GDM1 (cell line): ENCODE results near the gene CDKN2B-AS1.
A peak's percentile ranks its signal among the peaks of the same experiment; 100 is the strongest.
"Not testable (repeated sequence)": the region's sequence is repeated elsewhere in the genome, so short reads cannot be mapped to it uniquely, and the experiment has no call there.

Source experiments
- DNase-seq: peaks from one replicate; lab custom pipeline; 2025; lab: John Stamatoyannopoulos, UW

The CDKN2B-AS1 gene

GRCh38 chr9:22044583-22044982 is 50.0 kb downstream of the CDKN2B-AS1 start:
- DNase-seq: no peak

GRCh38 chr9:22045423-22045822 is 50.8 kb downstream of the CDKN2B-AS1 start:
- no peak for DNase-seq

- no peak for DNase-seq
Measured at GRCh38 chr9:22046243-22046885, 51.8 kb downstream of the CDKN2B-AS1 start.

- no peak for DNase-seq
Measured at GRCh38 chr9:22047596-22047995, 53.0 kb downstream of the CDKN2B-AS1 start.

- DNase-seq: no peak
Measured at GRCh38 chr9:22049411-22049810, 54.8 kb downstream of the CDKN2B-AS1 start.

GRCh38 chr9:22050924-22051323 is 56.3 kb downstream of the CDKN2B-AS1 start:
- DNase-seq: peak; percentile 63

- no peak for DNase-seq
Measured at GRCh38 chr9:22052376-22052945, 57.9 kb downstream of the CDKN2B-AS1 start.

GRCh38 chr9:22053178-22053577 is 58.6 kb downstream of the CDKN2B-AS1 start:
- no peak for DNase-seq

- no peak for DNase-seq
Measured at GRCh38 chr9:22054076-22054475, 59.5 kb downstream of the CDKN2B-AS1 start.

GRCh38 chr9:22054529-22054928 is 59.9 kb downstream of the CDKN2B-AS1 start:
- DNase-seq: no peak

GRCh38 chr9:22055090-22055489 is 60.5 kb downstream of the CDKN2B-AS1 start:
- DNase-seq: no peak

GRCh38 chr9:22056402-22056801 is 61.8 kb downstream of the CDKN2B-AS1 start:
- DNase-seq: peak; percentile 1

GRCh38 chr9:22057972-22058371 is 63.4 kb downstream of the CDKN2B-AS1 start:
- not testable (repeated sequence) for DNase-seq

- no peak for DNase-seq
Measured at GRCh38 chr9:22060831-22061383, 66.3 kb downstream of the CDKN2B-AS1 start.

- no peak for DNase-seq
Measured at GRCh38 chr9:22064957-22065356, 70.4 kb downstream of the CDKN2B-AS1 start.

- no peak for DNase-seq
Measured at GRCh38 chr9:22065431-22066200, 71.0 kb downstream of the CDKN2B-AS1 start.

- DNase-seq: no peak
Measured at GRCh38 chr9:22067196-22067595, 72.6 kb downstream of the CDKN2B-AS1 start.

GRCh38 chr9:22068369-22068768 is 73.8 kb downstream of the CDKN2B-AS1 start:
- no peak for DNase-seq

GRCh38 chr9:22073349-22073748 is 78.8 kb downstream of the CDKN2B-AS1 start:
- DNase-seq: no peak

- DNase-seq: no peak
Measured at GRCh38 chr9:22078081-22078480, 83.5 kb downstream of the CDKN2B-AS1 start.

- no peak for DNase-seq
Measured at GRCh38 chr9:22079873-22080341, 85.3 kb downstream of the CDKN2B-AS1 start.

- DNase-seq: no peak
Measured at GRCh38 chr9:22084336-22085035, 89.9 kb downstream of the CDKN2B-AS1 start.
